H1 (cell line): ENCODE results near the gene TOMM40. TPM values are rescaled to one million over a fixed set of nuclear protein-coding genes. Genes with fewer than 3 reads are reported as not detected.

Experiments used
- ASH2L ChIP-seq: fragments of 200-600, 300-600 bp; sonication (generic); IDR thresholded peaks from one replicate; pipeline ENCODE4 v1.7.1; 2017; ENCODE audit warnings: low read length
- BCL11A ChIP-seq, 2 experiments: IDR thresholded peaks; one replicate each; pipeline ENCODE4 v1.6.1; 2011; ENCODE audit warnings: low read depth in 2 of 2, low read length in 2 of 2, mild to moderate bottlenecking in 2 of 2
- CBX5 ChIP-seq: fragments of 300-800, 300-1000 bp; sonication (generic); IDR thresholded peaks from 2 replicates; pipeline ENCODE4 v1.7.1; 2016; ENCODE audit warnings: antibody characterized with exemption, low read length, low read depth
- CEBPB ChIP-seq: IDR thresholded peaks from 2 replicates; pipeline ENCODE4 v1.6.1; 2012; ENCODE audit warnings: low read depth, low read length
- CTBP2 ChIP-seq: IDR thresholded peaks from 2 replicates; pipeline ENCODE4 v1.7.0; 2011; ENCODE audit warnings: borderline replicate concordance, mild to moderate bottlenecking, moderate library complexity, mixed read lengths, low read length; ENCODE audit not compliant: insufficient read depth, insufficient read length
- JUN ChIP-seq: IDR thresholded peaks from 2 replicates; pipeline ENCODE4 v1.6.1; 2011; ENCODE audit warnings: low read depth, mild to moderate bottlenecking, improper control_type of control experiment, low read length
- MAX ChIP-seq: IDR thresholded peaks from 2 replicates; pipeline ENCODE4 v1.6.1; 2012; ENCODE audit warnings: inconsistent platforms
- RNF2 ChIP-seq: fragments of 200-900, 300-1000 bp; sonication (generic); IDR thresholded peaks from 2 replicates; pipeline ENCODE4 v1.7.1; 2016; ENCODE audit warnings: borderline replicate concordance, low read depth, mild to moderate bottlenecking, antibody characterized with exemption, low read length; ENCODE audit not compliant: poor library complexity, severe bottlenecking; ENCODE audit errors: missing control alignments
- SP1 ChIP-seq: IDR thresholded peaks from 2 replicates; pipeline ENCODE4 v1.6.1; 2011; ENCODE audit warnings: low read depth, low read length
- TBP ChIP-seq: IDR thresholded peaks from 2 replicates; pipeline ENCODE4 v1.6.1; 2011; ENCODE audit warnings: low read depth, low read length, improper control_type of control experiment
- polyA plus RNA-seq, 7 experiments: library from polyadenylated mRNA; depleted of rRNA in 3 of 7; stranded (reverse) in 5 of 7; unstranded in 2 of 7; fragments of >200 nt in 5 of 7; fragments of 200-250 nt in 2 of 7; gene quantifications; 1 replicate in 5 of 7; 2 replicates in 1 of 7; 4 replicates in 1 of 7; pipeline versions ENCODE4 v1.2.1 to v1.2.3, GENCODE V29; 2011 to 2013; ENCODE audit warnings: missing spikeins in 2 of 7, mixed read lengths in 2 of 7
- total RNA-seq: library from RNA; stranded (reverse); fragmentation: NEBNext Ultra II Directional; extraction: Animal tissue kit (Norgen Biotek cat#: 25700); gene quantifications from 2 replicates; pipeline ENCODE4 v1.2.1, GENCODE V29; 2021
- TF ChIP-seq, protein P1 (sequence below): IDR thresholded peaks from 2 replicates; pipeline ENCODE4 v1.6.1; 2012; ENCODE audit warnings: low read length, inconsistent platforms

Gene TOMM40
- total and polyA plus RNA-seq, 2 of the 8 experiments (the other 6 are each of a cell fraction or from before 2014, with no cell fraction given) = 154 to 179 TPM

DNA sequence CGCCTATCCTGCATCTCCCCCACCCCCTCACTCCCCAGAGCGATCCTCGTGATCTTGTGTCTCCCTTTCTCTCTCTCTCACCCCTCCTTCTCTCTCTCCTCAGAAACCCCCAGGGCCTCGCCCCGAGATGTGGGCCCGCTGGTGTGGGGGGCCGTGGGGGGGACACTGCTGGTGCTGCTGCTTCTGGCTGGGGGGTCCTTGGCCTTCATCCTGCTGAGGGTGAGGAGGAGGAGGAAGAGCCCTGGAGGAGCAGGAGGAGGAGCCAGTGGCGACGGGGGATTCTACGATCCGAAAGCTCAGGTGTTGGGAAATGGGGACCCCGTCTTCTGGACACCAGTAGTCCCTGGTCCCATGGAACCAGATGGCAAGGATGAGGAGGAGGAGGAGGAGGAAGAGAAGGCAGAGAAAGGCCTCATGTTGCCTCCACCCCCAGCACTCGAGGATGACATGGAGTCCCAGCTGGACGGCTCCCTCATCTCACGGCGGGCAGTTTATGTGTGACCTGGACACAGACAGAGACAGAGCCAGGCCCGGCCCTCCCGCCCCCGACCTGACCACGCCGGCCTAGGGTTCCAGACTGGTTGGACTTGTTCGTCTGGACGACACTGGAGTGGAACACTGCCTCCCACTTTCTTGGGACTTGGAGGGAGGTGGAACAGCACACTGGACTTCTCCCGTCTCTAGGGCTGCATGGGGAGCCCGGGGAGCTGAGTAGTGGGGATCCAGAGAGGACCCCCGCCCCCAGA, 12.8 kb upstream of the TOMM40 start (continued):
- TF ChIP-seq TBP = no peak
- TF ChIP-seq MAX = no peak
- TF ChIP-seq CTBP2 = no peak
- no peak for TF ChIP-seq BCL11A (IDR thresholded peaks at IDR 0.05; ENCODE audit: low read depth in 2 of 2, low read length in 2 of 2)
- no peak for TF ChIP-seq ASH2L
- TF ChIP-seq CEBPB = no peak
- no peak for TF ChIP-seq SP1
- no peak for TF ChIP-seq CBX5
- TF ChIP-seq, protein P1, sequence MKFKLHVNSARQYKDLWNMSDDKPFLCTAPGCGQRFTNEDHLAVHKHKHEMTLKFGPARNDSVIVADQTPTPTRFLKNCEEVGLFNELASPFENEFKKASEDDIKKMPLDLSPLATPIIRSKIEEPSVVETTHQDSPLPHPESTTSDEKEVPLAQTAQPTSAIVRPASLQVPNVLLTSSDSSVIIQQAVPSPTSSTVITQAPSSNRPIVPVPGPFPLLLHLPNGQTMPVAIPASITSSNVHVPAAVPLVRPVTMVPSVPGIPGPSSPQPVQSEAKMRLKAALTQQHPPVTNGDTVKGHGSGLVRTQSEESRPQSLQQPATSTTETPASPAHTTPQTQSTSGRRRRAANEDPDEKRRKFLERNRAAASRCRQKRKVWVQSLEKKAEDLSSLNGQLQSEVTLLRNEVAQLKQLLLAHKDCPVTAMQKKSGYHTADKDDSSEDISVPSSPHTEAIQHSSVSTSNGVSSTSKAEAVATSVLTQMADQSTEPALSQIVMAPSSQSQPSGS = no peak
- no peak for TF ChIP-seq RNF2
- TF ChIP-seq JUN = no peak
- TF ChIP-seq, all 59 proteins: peak for 0
